Measurements from ENCODE around the gene CMTM8. TPM values are rescaled to one million over a fixed set of nuclear protein-coding genes. Genes with fewer than 3 reads are reported as not detected.
A peak's percentile ranks its signal among the peaks of the same experiment; 100 is the strongest.

Gene CMTM8
- total and polyA plus RNA-seq, 2 experiments from 2014 or later: 19.9 to 24.5 TPM

- peaks cover 4% of the 10 kb centered on the region; the same call in 1 of the 2 replicates for H3K4me1 ChIP-seq (ENCODE audit: insufficient read depth)
- H3F3A ChIP-seq (replicated peaks; ENCODE audit: low read depth): peaks cover 7% of the 10 kb centered on the region
- Mint-ChIP-seq H3K27ac (peak overlapping the region; percentile 72; the same call in 1 of the 2 replicates), H3K27me3 (ENCODE audit: insufficient read depth, low read depth, poor library complexity) (peaks cover 21% of the 10 kb centered on the region), H3K4me1 (peaks cover 16% of the 10 kb centered on the region), H3K36me3 (ENCODE audit: low read depth) (no peaks in the 10 kb centered on the region; the same call in 2 of the 3 replicates), H3K9me3 (no peaks in the 10 kb centered on the region; the same call in 1 of the 3 replicates), H3K4me3 (peak overlapping the region; percentile 95)
- TF ChIP-seq ZNF114 (CRISPR knock-in tag; IDR thresholded peaks at IDR 0.05) (no peak), EZH2 (IDR thresholded peaks at IDR 0.05; ENCODE audit: low read depth, unreplicated experiment) (peak; percentile 50)
- H3K4me2 ChIP-seq: peak overlapping the region; percentile 96
- peak overlapping the region; percentile 89 for H2AFZ ChIP-seq
- H3K9me2 ChIP-seq (ENCODE audit: insufficient read depth): peaks cover 3% of the 10 kb centered on the region; the same call in 1 of the 2 replicates
- H3K79me2 ChIP-seq (replicated peaks; ENCODE audit: insufficient read depth): peaks cover 54% of the 10 kb centered on the region
- peaks cover 15% of the 10 kb centered on the region for H3K27me3 ChIP-seq (ENCODE audit: insufficient read depth)
- peak overlapping the region; percentile 88 for H3K4me3 ChIP-seq
- no peak overlapping the region for H3K27ac ChIP-seq (ENCODE audit: low read depth)
- ATAC-seq (peak; percentile 49), DNase-seq (ENCODE audit: low spot score) (peak; percentile 38)
- peaks cover 21% of the 10 kb centered on the region; the same call in 1 of the 2 replicates for H4K20me1 ChIP-seq (replicated peaks; ENCODE audit: insufficient read depth)
- no peaks in the 10 kb centered on the region for H3K36me3 ChIP-seq (ENCODE audit: insufficient read depth)
These were observed 154.2 kb downstream of the CMTM8 start for GRCh38 chr3:32392536-32393302.

- peaks cover 15% of the 10 kb centered on the region for H3K27me3 ChIP-seq (ENCODE audit: insufficient read depth)
- TF ChIP-seq STAT1 (IDR thresholded peaks at IDR 0.05; ENCODE audit: unreplicated experiment) (no peak), ZNF462 (CRISPR knock-in tag; IDR thresholded peaks at IDR 0.05) (no peak), POLR2AphosphoS5 (IDR thresholded peaks at IDR 0.05; ENCODE audit: low read depth) (no peak), JUNB (IDR thresholded peaks at IDR 0.05; ENCODE audit: unreplicated experiment) (no peak), CTCF (conservative IDR thresholded peaks at IDR 0.05; ENCODE audit: low read depth in 2 of 2) (no peak), NANOG (IDR thresholded peaks at IDR 0.05; ENCODE audit: borderline replicate concordance) (no peak), ZNF114 (CRISPR knock-in tag; IDR thresholded peaks at IDR 0.05) (no peak), ZNF331 (CRISPR knock-in tag; IDR thresholded peaks at IDR 0.05; ENCODE audit: low read depth) (no peak), CREB1 (CRISPR knock-in tag; IDR thresholded peaks at IDR 0.05; ENCODE audit: low read depth) (no peak), EZH2phosphoT487 (IDR thresholded peaks at IDR 0.05; ENCODE audit: unreplicated experiment) (no peak), ETS1 (IDR thresholded peaks at IDR 0.05) (no peak)
These were observed 157.0 kb downstream of the CMTM8 start for GRCh38 chr3:32395496-32395895.

More at GRCh38 chr3:32395496-32395895, 157.0 kb downstream of the CMTM8 start:
- Histone ChIP-seq H4K20me1 (replicated peaks; ENCODE audit: insufficient read depth) (peaks cover 21% of the 10 kb centered on the region; the same call in 1 of the 2 replicates), H3K4me1 (ENCODE audit: insufficient read depth) (peaks cover 7% of the 10 kb centered on the region; the same call in 1 of the 2 replicates), H3K4me2 (no peak overlapping the region), H3K27ac (ENCODE audit: low read depth) (no peak overlapping the region), H3K79me2 (replicated peaks; ENCODE audit: insufficient read depth) (peaks cover 70% of the 10 kb centered on the region), H3K9me2 (ENCODE audit: insufficient read depth) (peaks cover 3% of the 10 kb centered on the region; the same call in 1 of the 2 replicates), H2AFZ (no peak overlapping the region), H3K36me3 (ENCODE audit: insufficient read depth) (no peaks in the 10 kb centered on the region), H3K4me3 (no peak overlapping the region), H3F3A (replicated peaks; ENCODE audit: low read depth) (peaks cover 9% of the 10 kb centered on the region)
- H3K4me3 Mint-ChIP-seq: no peak overlapping the region
- H3K4me1 Mint-ChIP-seq: peaks cover 29% of the 10 kb centered on the region
- ATAC-seq (no peak), DNase-seq (ENCODE audit: low spot score) (no peak)
- H3K27ac Mint-ChIP-seq: no peak overlapping the region
- peaks cover 25% of the 10 kb centered on the region for H3K27me3 Mint-ChIP-seq (ENCODE audit: insufficient read depth, low read depth, poor library complexity)
- H3K9me3 Mint-ChIP-seq: no peaks in the 10 kb centered on the region; the same call in 1 of the 3 replicates
- H3K36me3 Mint-ChIP-seq (ENCODE audit: low read depth): no peaks in the 10 kb centered on the region; the same call in 2 of the 3 replicates
